Uterus (tissue), 2 donors: ENCODE measurements around the gene SAP30L.

ENCODE experiments used
- POLR2A ChIP-seq, 2 donors: fragments of 450-650 bp; IDR thresholded peaks; one replicate each; pipeline ENCODE4 v1.6.1; 2016; ENCODE audit warnings: antibody characterized with exemption in 2 of 2, mild to moderate bottlenecking in 1 of 2, moderate library complexity in 1 of 2
- TF ChIP-seq, protein P1 (sequence below), 4 experiments: fragments of 200-600 bp in 2 of 4; fragments of 450-650 bp in 2 of 4; sonication (generic) in 2 of 4; IDR thresholded peaks; one replicate each; pipeline ENCODE4 v1.5.1; 2016 to 2019; ENCODE audit warnings: antibody characterized with exemption in 4 of 4, mild to moderate bottlenecking in 2 of 4, moderate library complexity in 1 of 4

DNA sequence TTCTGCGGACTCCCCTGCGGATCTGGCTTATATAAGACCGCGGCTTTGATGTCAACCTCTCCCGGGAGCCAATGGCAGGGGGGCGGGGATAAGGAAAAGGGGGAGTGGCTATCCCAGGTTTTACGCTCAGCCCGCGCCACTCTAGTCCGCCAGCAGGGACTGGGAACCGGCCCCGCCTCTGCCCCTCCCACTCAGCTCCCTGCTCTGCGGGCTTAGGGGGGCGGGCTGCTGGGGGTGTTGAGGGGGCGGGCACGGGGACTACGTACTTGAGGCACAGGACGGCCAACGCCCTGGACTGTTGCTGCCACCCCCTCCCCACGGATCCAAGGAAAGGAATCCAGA, 32.4 kb downstream of the SAP30L start, which contains the start of gene HAND1:
- TF ChIP-seq POLR2A (IDR thresholded peaks at IDR 0.05): no peak
- TF ChIP-seq, protein P1, sequence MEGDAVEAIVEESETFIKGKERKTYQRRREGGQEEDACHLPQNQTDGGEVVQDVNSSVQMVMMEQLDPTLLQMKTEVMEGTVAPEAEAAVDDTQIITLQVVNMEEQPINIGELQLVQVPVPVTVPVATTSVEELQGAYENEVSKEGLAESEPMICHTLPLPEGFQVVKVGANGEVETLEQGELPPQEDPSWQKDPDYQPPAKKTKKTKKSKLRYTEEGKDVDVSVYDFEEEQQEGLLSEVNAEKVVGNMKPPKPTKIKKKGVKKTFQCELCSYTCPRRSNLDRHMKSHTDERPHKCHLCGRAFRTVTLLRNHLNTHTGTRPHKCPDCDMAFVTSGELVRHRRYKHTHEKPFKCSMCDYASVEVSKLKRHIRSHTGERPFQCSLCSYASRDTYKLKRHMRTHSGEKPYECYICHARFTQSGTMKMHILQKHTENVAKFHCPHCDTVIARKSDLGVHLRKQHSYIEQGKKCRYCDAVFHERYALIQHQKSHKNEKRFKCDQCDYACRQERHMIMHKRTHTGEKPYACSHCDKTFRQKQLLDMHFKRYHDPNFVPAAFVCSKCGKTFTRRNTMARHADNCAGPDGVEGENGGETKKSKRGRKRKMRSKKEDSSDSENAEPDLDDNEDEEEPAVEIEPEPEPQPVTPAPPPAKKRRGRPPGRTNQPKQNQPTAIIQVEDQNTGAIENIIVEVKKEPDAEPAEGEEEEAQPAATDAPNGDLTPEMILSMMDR (IDR thresholded peaks at IDR 0.05): no peak
